ENCODE measurements around the gene NACC1. TPM values are rescaled to one million over a fixed set of nuclear protein-coding genes. Genes with fewer than 3 reads are reported as not detected.

NACC1 gene
- total and polyA plus RNA-seq, 2 of the 13 experiments (the other 11 are each of a cell fraction or from before 2014, with no cell fraction given) = 31.8 to 42.3 TPM

DNA sequence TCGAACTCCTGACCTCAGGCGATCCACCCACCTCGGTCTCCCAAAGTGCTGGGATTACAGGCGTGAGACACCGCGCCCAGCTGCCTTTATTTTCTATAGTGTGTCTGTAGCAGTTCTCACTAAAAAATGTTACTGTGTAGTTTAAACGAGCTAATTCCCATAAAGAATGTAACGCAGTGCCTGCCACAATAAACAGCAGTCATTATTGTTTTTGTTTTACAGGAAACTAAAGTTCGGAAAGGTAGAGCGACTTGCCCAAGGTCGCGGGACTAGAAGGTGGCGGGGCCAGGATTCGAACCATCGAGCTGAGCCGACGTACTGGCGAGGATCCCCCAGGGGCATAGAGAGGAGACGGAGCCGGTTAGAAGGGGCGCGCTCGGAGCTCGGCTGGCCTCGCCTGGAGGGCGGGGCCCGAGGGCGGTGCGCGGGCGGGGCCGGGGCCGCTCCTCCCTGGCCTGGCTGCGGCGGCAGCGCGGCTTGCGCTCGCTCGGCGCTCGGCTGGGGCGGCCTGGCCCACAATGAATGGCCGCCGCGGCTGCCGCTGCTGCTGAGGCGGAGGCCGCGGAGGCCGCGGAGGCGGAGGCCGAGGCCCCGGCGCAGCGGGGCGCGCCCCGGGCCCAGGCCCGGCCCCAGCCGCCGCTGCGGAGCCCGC, at the start of gene NACC1 (continued):
- TF ChIP-seq, protein P1, sequence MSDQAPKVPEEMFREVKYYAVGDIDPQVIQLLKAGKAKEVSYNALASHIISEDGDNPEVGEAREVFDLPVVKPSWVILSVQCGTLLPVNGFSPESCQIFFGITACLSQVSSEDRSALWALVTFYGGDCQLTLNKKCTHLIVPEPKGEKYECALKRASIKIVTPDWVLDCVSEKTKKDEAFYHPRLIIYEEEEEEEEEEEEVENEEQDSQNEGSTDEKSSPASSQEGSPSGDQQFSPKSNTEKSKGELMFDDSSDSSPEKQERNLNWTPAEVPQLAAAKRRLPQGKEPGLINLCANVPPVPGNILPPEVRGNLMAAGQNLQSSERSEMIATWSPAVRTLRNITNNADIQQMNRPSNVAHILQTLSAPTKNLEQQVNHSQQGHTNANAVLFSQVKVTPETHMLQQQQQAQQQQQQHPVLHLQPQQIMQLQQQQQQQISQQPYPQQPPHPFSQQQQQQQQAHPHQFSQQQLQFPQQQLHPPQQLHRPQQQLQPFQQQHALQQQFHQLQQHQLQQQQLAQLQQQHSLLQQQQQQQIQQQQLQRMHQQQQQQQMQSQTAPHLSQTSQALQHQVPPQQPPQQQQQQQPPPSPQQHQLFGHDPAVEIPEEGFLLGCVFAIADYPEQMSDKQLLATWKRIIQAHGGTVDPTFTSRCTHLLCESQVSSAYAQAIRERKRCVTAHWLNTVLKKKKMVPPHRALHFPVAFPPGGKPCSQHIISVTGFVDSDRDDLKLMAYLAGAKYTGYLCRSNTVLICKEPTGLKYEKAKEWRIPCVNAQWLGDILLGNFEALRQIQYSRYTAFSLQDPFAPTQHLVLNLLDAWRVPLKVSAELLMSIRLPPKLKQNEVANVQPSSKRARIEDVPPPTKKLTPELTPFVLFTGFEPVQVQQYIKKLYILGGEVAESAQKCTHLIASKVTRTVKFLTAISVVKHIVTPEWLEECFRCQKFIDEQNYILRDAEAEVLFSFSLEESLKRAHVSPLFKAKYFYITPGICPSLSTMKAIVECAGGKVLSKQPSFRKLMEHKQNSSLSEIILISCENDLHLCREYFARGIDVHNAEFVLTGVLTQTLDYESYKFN (CRISPR knock-in tag; conservative IDR thresholded peaks at IDR 0.05) = no peak
- TF ChIP-seq SP5 (CRISPR knock-in tag; IDR thresholded peaks at IDR 0.05; ENCODE audit: borderline replicate concordance, low read depth) (peak; percentile 74), HDAC2 (CRISPR knock-in tag; IDR thresholded peaks at IDR 0.05) (peak; percentile 46; the same call in 1 of the 2 replicates), GPN1 (CRISPR knock-in tag; IDR thresholded peaks at IDR 0.05; ENCODE audit: borderline replicate concordance) (no peak), MBD4 (IDR thresholded peaks at IDR 0.05; ENCODE audit: borderline replicate concordance, low read length) (no peak), RFXAP (CRISPR knock-in tag; IDR thresholded peaks at IDR 0.05; ENCODE audit: borderline replicate concordance) (peak; percentile 19; the same call in 1 of the 2 replicates), SETDB1 (CRISPR knock-in tag; IDR thresholded peaks at IDR 0.05; ENCODE audit: borderline replicate concordance) (no peak), ZNF232 (CRISPR knock-in tag; IDR thresholded peaks at IDR 0.05; ENCODE audit: borderline replicate concordance) (no peak), PAX8 (CRISPR knock-in tag; IDR thresholded peaks at IDR 0.05; ENCODE audit: borderline replicate concordance) (no peak), PPARG (CRISPR knock-in tag; conservative IDR thresholded peaks at IDR 0.05) (no peak), SP4 (CRISPR knock-in tag; IDR thresholded peaks at IDR 0.05) (peak; percentile 95), PRPF4 (IDR thresholded peaks at IDR 0.05; ENCODE audit: low read depth, low read length, poor library complexity, severe bottlenecking) (no peak), GATAD1 (CRISPR knock-in tag; IDR thresholded peaks at IDR 0.05) (peak; percentile 84), RFXANK (CRISPR knock-in tag; IDR thresholded peaks at IDR 0.05) (no peak), POLR2G (IDR thresholded peaks at IDR 0.05; ENCODE audit: low read depth, low read length) (no peak), DNMT1 (CRISPR knock-in tag; IDR thresholded peaks at IDR 0.05) (no peak), ZNF629 (CRISPR knock-in tag; conservative IDR thresholded peaks at IDR 0.05) (peak; percentile 90), ZNF329 (CRISPR knock-in tag; IDR thresholded peaks at IDR 0.05; ENCODE audit: low read depth) (no peak), GTF2F1 (IDR thresholded peaks at IDR 0.05; ENCODE audit: low read length) (no peak), IKZF1 (IDR thresholded peaks at IDR 0.05) (no peak), FOXK2 (IDR thresholded peaks at IDR 0.05) (no peak)
- TF ChIP-seq, protein P2, sequence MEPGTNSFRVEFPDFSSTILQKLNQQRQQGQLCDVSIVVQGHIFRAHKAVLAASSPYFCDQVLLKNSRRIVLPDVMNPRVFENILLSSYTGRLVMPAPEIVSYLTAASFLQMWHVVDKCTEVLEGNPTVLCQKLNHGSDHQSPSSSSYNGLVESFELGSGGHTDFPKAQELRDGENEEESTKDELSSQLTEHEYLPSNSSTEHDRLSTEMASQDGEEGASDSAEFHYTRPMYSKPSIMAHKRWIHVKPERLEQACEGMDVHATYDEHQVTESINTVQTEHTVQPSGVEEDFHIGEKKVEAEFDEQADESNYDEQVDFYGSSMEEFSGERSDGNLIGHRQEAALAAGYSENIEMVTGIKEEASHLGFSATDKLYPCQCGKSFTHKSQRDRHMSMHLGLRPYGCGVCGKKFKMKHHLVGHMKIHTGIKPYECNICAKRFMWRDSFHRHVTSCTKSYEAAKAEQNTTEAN (CRISPR knock-in tag; conservative IDR thresholded peaks at IDR 0.05) = peak; percentile 57
- TF ChIP-seq, protein P3, sequence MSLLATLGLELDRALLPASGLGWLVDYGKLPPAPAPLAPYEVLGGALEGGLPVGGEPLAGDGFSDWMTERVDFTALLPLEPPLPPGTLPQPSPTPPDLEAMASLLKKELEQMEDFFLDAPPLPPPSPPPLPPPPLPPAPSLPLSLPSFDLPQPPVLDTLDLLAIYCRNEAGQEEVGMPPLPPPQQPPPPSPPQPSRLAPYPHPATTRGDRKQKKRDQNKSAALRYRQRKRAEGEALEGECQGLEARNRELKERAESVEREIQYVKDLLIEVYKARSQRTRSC (CRISPR knock-in tag; IDR thresholded peaks at IDR 0.05; ENCODE audit: low read depth) = no peak
- TF ChIP-seq, protein P4, sequence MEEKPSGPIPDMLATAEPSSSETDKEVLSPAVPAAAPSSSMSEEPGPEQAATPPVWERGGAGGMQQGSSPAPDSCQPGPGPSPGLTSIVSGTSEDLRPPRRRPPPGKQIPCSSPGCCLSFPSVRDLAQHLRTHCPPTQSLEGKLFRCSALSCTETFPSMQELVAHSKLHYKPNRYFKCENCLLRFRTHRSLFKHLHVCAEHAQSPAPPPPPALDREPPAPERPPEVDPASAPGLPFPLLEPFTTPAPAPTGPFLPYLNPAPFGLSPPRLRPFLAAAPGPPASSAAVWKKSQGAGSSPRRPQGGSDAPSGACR (CRISPR knock-in tag; IDR thresholded peaks at IDR 0.05) = no peak
- TF ChIP-seq, protein P5, sequence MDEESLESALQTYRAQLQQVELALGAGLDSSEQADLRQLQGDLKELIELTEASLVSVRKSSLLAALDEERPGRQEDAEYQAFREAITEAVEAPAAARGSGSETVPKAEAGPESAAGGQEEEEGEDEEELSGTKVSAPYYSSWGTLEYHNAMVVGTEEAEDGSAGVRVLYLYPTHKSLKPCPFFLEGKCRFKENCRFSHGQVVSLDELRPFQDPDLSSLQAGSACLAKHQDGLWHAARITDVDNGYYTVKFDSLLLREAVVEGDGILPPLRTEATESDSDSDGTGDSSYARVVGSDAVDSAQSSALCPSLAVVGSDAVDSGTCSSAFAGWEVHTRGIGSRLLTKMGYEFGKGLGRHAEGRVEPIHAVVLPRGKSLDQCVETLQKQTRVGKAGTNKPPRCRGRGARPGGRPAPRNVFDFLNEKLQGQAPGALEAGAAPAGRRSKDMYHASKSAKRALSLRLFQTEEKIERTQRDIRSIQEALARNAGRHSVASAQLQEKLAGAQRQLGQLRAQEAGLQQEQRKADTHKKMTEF (CRISPR knock-in tag; IDR thresholded peaks at IDR 0.05) = peak; percentile 52; the same call in 1 of the 2 replicates

Measured in HepG2 (cell line).